Measurements from ENCODE around the gene PDCL2. TPM values are rescaled to one million over a fixed set of nuclear protein-coding genes. Genes with fewer than 3 reads are reported as not detected.

Gene PDCL2
- total and polyA plus RNA-seq, 9 of the 15 experiments (the other 6 are each of a cell fraction or from before 2014, with no cell fraction given) = 0.62 to 2.5 (median 1.2) TPM

DNA sequence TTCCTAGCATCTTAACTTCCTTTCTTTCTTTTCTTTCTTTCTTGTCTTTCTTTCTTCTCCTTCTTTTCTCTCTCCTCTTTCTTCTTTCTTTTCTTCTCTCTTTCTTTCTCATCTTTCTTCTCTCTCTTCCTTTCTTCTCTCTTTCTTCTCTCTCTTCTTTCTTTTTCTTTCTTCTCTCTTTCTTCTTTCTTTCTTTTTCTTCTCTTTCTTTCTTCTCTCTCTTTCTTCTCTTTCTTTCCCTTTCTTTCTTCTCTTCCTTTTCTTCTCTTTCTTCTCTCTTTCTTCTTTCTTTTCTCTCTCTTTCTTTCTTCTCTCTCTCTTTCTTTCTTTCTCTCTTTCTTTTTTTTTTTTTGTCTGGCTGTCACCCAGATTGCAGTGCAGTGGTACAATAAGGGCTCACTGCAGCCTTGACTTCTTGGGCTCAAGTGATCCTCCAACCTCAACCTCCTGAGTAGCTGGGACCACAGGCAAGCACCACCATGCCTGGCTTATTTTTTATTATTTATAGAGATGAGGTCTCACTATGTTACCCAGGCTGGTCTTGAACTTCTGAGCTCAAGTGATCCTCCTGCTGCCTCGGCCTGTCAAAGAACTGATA, 26.6 kb upstream of the PDCL2 start (continued):
- TF ChIP-seq, protein P1, sequence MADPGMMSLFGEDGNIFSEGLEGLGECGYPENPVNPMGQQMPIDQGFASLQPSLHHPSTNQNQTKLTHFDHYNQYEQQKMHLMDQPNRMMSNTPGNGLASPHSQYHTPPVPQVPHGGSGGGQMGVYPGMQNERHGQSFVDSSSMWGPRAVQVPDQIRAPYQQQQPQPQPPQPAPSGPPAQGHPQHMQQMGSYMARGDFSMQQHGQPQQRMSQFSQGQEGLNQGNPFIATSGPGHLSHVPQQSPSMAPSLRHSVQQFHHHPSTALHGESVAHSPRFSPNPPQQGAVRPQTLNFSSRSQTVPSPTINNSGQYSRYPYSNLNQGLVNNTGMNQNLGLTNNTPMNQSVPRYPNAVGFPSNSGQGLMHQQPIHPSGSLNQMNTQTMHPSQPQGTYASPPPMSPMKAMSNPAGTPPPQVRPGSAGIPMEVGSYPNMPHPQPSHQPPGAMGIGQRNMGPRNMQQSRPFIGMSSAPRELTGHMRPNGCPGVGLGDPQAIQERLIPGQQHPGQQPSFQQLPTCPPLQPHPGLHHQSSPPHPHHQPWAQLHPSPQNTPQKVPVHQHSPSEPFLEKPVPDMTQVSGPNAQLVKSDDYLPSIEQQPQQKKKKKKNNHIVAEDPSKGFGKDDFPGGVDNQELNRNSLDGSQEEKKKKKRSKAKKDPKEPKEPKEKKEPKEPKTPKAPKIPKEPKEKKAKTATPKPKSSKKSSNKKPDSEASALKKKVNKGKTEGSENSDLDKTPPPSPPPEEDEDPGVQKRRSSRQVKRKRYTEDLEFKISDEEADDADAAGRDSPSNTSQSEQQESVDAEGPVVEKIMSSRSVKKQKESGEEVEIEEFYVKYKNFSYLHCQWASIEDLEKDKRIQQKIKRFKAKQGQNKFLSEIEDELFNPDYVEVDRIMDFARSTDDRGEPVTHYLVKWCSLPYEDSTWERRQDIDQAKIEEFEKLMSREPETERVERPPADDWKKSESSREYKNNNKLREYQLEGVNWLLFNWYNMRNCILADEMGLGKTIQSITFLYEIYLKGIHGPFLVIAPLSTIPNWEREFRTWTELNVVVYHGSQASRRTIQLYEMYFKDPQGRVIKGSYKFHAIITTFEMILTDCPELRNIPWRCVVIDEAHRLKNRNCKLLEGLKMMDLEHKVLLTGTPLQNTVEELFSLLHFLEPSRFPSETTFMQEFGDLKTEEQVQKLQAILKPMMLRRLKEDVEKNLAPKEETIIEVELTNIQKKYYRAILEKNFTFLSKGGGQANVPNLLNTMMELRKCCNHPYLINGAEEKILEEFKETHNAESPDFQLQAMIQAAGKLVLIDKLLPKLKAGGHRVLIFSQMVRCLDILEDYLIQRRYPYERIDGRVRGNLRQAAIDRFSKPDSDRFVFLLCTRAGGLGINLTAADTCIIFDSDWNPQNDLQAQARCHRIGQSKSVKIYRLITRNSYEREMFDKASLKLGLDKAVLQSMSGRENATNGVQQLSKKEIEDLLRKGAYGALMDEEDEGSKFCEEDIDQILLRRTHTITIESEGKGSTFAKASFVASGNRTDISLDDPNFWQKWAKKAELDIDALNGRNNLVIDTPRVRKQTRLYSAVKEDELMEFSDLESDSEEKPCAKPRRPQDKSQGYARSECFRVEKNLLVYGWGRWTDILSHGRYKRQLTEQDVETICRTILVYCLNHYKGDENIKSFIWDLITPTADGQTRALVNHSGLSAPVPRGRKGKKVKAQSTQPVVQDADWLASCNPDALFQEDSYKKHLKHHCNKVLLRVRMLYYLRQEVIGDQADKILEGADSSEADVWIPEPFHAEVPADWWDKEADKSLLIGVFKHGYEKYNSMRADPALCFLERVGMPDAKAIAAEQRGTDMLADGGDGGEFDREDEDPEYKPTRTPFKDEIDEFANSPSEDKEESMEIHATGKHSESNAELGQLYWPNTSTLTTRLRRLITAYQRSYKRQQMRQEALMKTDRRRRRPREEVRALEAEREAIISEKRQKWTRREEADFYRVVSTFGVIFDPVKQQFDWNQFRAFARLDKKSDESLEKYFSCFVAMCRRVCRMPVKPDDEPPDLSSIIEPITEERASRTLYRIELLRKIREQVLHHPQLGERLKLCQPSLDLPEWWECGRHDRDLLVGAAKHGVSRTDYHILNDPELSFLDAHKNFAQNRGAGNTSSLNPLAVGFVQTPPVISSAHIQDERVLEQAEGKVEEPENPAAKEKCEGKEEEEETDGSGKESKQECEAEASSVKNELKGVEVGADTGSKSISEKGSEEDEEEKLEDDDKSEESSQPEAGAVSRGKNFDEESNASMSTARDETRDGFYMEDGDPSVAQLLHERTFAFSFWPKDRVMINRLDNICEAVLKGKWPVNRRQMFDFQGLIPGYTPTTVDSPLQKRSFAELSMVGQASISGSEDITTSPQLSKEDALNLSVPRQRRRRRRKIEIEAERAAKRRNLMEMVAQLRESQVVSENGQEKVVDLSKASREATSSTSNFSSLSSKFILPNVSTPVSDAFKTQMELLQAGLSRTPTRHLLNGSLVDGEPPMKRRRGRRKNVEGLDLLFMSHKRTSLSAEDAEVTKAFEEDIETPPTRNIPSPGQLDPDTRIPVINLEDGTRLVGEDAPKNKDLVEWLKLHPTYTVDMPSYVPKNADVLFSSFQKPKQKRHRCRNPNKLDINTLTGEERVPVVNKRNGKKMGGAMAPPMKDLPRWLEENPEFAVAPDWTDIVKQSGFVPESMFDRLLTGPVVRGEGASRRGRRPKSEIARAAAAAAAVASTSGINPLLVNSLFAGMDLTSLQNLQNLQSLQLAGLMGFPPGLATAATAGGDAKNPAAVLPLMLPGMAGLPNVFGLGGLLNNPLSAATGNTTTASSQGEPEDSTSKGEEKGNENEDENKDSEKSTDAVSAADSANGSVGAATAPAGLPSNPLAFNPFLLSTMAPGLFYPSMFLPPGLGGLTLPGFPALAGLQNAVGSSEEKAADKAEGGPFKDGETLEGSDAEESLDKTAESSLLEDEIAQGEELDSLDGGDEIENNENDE (IDR thresholded peaks at IDR 0.05; ENCODE audit: low read depth, low read length) = no peak
- TF ChIP-seq, protein P2, sequence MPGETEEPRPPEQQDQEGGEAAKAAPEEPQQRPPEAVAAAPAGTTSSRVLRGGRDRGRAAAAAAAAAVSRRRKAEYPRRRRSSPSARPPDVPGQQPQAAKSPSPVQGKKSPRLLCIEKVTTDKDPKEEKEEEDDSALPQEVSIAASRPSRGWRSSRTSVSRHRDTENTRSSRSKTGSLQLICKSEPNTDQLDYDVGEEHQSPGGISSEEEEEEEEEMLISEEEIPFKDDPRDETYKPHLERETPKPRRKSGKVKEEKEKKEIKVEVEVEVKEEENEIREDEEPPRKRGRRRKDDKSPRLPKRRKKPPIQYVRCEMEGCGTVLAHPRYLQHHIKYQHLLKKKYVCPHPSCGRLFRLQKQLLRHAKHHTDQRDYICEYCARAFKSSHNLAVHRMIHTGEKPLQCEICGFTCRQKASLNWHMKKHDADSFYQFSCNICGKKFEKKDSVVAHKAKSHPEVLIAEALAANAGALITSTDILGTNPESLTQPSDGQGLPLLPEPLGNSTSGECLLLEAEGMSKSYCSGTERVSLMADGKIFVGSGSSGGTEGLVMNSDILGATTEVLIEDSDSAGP (CRISPR knock-in tag; IDR thresholded peaks at IDR 0.05) = no peak
- TF ChIP-seq ZNF311 (CRISPR knock-in tag; IDR thresholded peaks at IDR 0.05) = no peak
- TF ChIP-seq, protein P3, sequence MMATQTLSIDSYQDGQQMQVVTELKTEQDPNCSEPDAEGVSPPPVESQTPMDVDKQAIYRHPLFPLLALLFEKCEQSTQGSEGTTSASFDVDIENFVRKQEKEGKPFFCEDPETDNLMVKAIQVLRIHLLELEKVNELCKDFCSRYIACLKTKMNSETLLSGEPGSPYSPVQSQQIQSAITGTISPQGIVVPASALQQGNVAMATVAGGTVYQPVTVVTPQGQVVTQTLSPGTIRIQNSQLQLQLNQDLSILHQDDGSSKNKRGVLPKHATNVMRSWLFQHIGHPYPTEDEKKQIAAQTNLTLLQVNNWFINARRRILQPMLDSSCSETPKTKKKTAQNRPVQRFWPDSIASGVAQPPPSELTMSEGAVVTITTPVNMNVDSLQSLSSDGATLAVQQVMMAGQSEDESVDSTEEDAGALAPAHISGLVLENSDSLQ (IDR thresholded peaks at IDR 0.05) = no peak
- TF ChIP-seq HCFC1 (IDR thresholded peaks at IDR 0.05; ENCODE audit: low read depth, low read length) = no peak
- TF ChIP-seq ZFX (CRISPR knock-in tag; IDR thresholded peaks at IDR 0.05) = no peak
- TF ChIP-seq, protein P4, sequence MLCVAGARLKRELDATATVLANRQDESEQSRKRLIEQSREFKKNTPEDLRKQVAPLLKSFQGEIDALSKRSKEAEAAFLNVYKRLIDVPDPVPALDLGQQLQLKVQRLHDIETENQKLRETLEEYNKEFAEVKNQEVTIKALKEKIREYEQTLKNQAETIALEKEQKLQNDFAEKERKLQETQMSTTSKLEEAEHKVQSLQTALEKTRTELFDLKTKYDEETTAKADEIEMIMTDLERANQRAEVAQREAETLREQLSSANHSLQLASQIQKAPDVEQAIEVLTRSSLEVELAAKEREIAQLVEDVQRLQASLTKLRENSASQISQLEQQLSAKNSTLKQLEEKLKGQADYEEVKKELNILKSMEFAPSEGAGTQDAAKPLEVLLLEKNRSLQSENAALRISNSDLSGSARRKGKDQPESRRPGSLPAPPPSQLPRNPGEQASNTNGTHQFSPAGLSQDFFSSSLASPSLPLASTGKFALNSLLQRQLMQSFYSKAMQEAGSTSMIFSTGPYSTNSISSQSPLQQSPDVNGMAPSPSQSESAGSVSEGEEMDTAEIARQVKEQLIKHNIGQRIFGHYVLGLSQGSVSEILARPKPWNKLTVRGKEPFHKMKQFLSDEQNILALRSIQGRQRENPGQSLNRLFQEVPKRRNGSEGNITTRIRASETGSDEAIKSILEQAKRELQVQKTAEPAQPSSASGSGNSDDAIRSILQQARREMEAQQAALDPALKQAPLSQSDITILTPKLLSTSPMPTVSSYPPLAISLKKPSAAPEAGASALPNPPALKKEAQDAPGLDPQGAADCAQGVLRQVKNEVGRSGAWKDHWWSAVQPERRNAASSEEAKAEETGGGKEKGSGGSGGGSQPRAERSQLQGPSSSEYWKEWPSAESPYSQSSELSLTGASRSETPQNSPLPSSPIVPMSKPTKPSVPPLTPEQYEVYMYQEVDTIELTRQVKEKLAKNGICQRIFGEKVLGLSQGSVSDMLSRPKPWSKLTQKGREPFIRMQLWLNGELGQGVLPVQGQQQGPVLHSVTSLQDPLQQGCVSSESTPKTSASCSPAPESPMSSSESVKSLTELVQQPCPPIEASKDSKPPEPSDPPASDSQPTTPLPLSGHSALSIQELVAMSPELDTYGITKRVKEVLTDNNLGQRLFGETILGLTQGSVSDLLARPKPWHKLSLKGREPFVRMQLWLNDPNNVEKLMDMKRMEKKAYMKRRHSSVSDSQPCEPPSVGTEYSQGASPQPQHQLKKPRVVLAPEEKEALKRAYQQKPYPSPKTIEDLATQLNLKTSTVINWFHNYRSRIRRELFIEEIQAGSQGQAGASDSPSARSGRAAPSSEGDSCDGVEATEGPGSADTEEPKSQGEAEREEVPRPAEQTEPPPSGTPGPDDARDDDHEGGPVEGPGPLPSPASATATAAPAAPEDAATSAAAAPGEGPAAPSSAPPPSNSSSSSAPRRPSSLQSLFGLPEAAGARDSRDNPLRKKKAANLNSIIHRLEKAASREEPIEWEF (CRISPR knock-in tag; IDR thresholded peaks at IDR 0.05) = no peak
- no peak for TF ChIP-seq SMARCA4 (IDR thresholded peaks at IDR 0.05)

Measured in K562 (cell line).